ENCODE measurements around the gene MID1IP1. TPM values are rescaled to one million over a fixed set of nuclear protein-coding genes. Genes with fewer than 3 reads are reported as not detected.

The MID1IP1 gene
- total and polyA plus RNA-seq, 2 donors from 2014 or later = 21.2 to 76.5 TPM

DNA sequence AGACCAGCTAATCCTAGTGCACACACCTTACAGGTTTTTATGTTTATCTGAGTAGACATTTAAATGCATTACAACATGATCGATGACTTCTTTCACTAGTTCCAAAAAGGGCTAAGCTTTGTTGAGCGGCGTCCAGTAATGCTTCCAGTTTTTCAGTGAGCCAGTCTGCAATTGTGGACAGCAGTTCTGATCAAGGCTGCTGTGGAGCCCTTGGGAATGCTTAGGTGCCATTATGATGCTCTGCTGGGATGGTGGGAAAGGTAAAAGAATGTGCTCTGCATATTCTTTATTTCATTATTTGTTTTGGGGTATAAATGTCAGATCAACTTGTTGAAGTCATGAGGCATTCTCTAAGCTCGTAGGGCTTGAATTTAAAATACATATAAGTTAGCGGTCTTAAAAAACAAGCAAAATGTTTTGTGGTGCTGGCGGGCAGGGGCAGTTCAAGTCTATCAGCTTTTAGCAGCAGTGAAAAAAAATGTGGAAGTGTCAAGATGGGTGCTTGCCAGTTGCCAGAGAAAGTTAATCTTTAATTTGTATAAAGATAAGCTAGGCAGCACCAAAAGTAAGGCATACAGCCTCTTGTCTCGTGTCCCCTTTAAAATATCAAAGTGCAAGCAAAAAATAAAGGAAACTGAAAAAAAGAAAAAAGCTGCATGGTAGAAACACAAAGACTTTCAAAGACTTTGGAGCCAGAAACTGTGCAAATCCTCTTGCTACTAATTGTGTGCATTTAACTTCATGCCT, 5.8 kb downstream of the MID1IP1 start:
- H3K27ac ChIP-seq (ENCODE audit: low read depth in 2 of 2, low read length in 2 of 2) = no peak overlapping the region
- peak overlapping the region in 1 of 3 donors; percentile 78 for H3K4me3 ChIP-seq (ENCODE audit: low read length in 3 of 3)
- no peak overlapping the region for H3K9ac ChIP-seq (ENCODE audit: low read length in 3 of 3)

GRCh38 chrX:38807873-38808272, 6.6 kb downstream of the MID1IP1 start:
- no peaks in the 10 kb centered on the region for H3K9me3 ChIP-seq (ENCODE audit: control insufficient read depth in 2 of 3, insufficient read depth in 1 of 3, low read length in 3 of 3)
- no peak overlapping the region for H3K4me3 ChIP-seq (ENCODE audit: low read length in 3 of 3)
- DNase-seq (no peak), FAIRE-seq (no peak)
- intact Hi-C loops (cut with DNase I) = no loop called here
- no peaks in the 10 kb centered on the region for H3K36me3 ChIP-seq (ENCODE audit: control insufficient read depth in 2 of 3, insufficient read depth in 3 of 3, low read length in 3 of 3)
- no peak for TF ChIP-seq CTCF (IDR thresholded peaks at IDR 0.05; ENCODE audit: borderline replicate concordance, extremely low read depth, insufficient read depth)
- no peaks in the 10 kb centered on the region for H3K27me3 ChIP-seq (ENCODE audit: control insufficient read depth, insufficient read depth, low read length)
- peaks cover 0 to 6% (median 3%) of the 10 kb centered on the region in 3 donors for H3K4me1 ChIP-seq (ENCODE audit: control insufficient read depth in 2 of 3, insufficient read depth in 2 of 3, low read depth in 1 of 3, low read length in 3 of 3)
- no peak overlapping the region for H3K9ac ChIP-seq (ENCODE audit: low read length in 3 of 3)
- H3K27ac ChIP-seq (ENCODE audit: low read depth in 2 of 2, low read length in 2 of 2) = no peak overlapping the region

More for the DNA sequence above, 5.8 kb downstream of the MID1IP1 start:
- peaks cover 0 to 6% (median 5%) of the 10 kb centered on the region in 3 donors for H3K4me1 ChIP-seq (ENCODE audit: control insufficient read depth in 2 of 3, insufficient read depth in 2 of 3, low read depth in 1 of 3, low read length in 3 of 3)
- no peaks in the 10 kb centered on the region for H3K36me3 ChIP-seq (ENCODE audit: control insufficient read depth in 2 of 3, insufficient read depth in 3 of 3, low read length in 3 of 3)
- no peak for TF ChIP-seq CTCF (IDR thresholded peaks at IDR 0.05; ENCODE audit: borderline replicate concordance, extremely low read depth, insufficient read depth)
- intact Hi-C loops (cut with DNase I) = no loop called here
- DNase-seq = no peak
- no peaks in the 10 kb centered on the region for H3K9me3 ChIP-seq (ENCODE audit: control insufficient read depth in 2 of 3, insufficient read depth in 1 of 3, low read length in 3 of 3)
- no peaks in the 10 kb centered on the region for H3K27me3 ChIP-seq (ENCODE audit: control insufficient read depth, insufficient read depth, low read length)
- no peak for FAIRE-seq

GRCh38 chrX:38811515-38812243, 10.4 kb downstream of the MID1IP1 start:
- no peaks in the 10 kb centered on the region for H3K27me3 ChIP-seq (ENCODE audit: control insufficient read depth, insufficient read depth, low read length)
- intact Hi-C loops (cut with DNase I) = no loop called here
- H3K9ac ChIP-seq (ENCODE audit: low read length in 3 of 3) = no peak overlapping the region
- H3K27ac ChIP-seq (ENCODE audit: low read depth in 2 of 2, low read length in 2 of 2) = no peak overlapping the region
- DNase-seq (no peak), FAIRE-seq (peak; percentile 52)
- no peak overlapping the region for H3K4me3 ChIP-seq (ENCODE audit: low read length in 3 of 3)
- peaks cover 0 to 7% (median 3%) of the 10 kb centered on the region in 3 donors for H3K4me1 ChIP-seq (ENCODE audit: control insufficient read depth in 2 of 3, insufficient read depth in 2 of 3, low read depth in 1 of 3, low read length in 3 of 3)
- H3K36me3 ChIP-seq (ENCODE audit: control insufficient read depth in 2 of 3, insufficient read depth in 3 of 3, low read length in 3 of 3) = no peaks in the 10 kb centered on the region
- no peaks in the 10 kb centered on the region for H3K9me3 ChIP-seq (ENCODE audit: control insufficient read depth in 2 of 3, insufficient read depth in 1 of 3, low read length in 3 of 3)
- no peak for TF ChIP-seq CTCF (IDR thresholded peaks at IDR 0.05; ENCODE audit: borderline replicate concordance, extremely low read depth, insufficient read depth)
